Osteoblast (primary cell): ENCODE results near the gene ARHGAP23. TPM values are rescaled to one million over a fixed set of nuclear protein-coding genes. Genes with fewer than 3 reads are reported as not detected.

Experiments
- DNase-seq: peaks from one replicate; pipeline ENCODE4 v3.0.0; 2011; ENCODE audit warnings: low spot score, mixed read lengths; ENCODE audit not compliant: insufficient read length; ENCODE audit errors: missing footprints
- H2AFZ ChIP-seq: 2 replicates; pipeline ENCODE4 v1.6.0; 2011; ENCODE audit warnings: mild to moderate bottlenecking, low read length
- H3K27ac ChIP-seq: 2 replicates; pipeline ENCODE4 v1.5.1; 2011; ENCODE audit warnings: mild to moderate bottlenecking, low read depth, low read length, moderate library complexity
- H3K27me3 ChIP-seq: 2 replicates; pipeline ENCODE4 v1.6.0; 2012; ENCODE audit warnings: mild to moderate bottlenecking, control low read depth, inconsistent platforms, low read length, moderate library complexity; ENCODE audit not compliant: insufficient read depth
- H3K36me3 ChIP-seq: 2 replicates; pipeline ENCODE4 v1.5.1; 2011; ENCODE audit warnings: mild to moderate bottlenecking, low read length, control low read depth, moderate library complexity; ENCODE audit not compliant: insufficient read depth
- H3K4me1 ChIP-seq: 2 replicates; pipeline ENCODE4 v1.5.1; 2011; ENCODE audit warnings: mild to moderate bottlenecking, low read length, control low read depth, moderate library complexity; ENCODE audit not compliant: insufficient read depth
- H3K4me2 ChIP-seq: 2 replicates; pipeline ENCODE4 v1.6.0; 2011; ENCODE audit warnings: mild to moderate bottlenecking, low read length; ENCODE audit not compliant: insufficient read depth
- H3K4me3 ChIP-seq: fragments of 200-600 bp; sonication (generic); 3 replicates; pipeline ENCODE4 v1.5.1; 2012; ENCODE audit warnings: mild to moderate bottlenecking, low read length, inconsistent platforms; ENCODE audit not compliant: insufficient read depth
- H3K79me2 ChIP-seq: 2 replicates; pipeline ENCODE4 v1.6.0; 2012; ENCODE audit warnings: mild to moderate bottlenecking, low read length, control low read depth, inconsistent platforms; ENCODE audit not compliant: insufficient read depth
- H3K9me3 ChIP-seq: 2 replicates; pipeline ENCODE4 v1.5.1; 2011; ENCODE audit warnings: low read depth, low read length, control low read depth
- H4K20me1 ChIP-seq: 2 replicates; pipeline ENCODE4 v1.6.0; 2012; ENCODE audit warnings: mild to moderate bottlenecking, low read length, control low read depth; ENCODE audit not compliant: insufficient read depth
- CTCF ChIP-seq: IDR thresholded peaks from 2 replicates; pipeline ENCODE4 v1.5.1; 2011; ENCODE audit warnings: mild to moderate bottlenecking, low read depth, low read length, moderate library complexity; ENCODE audit errors: extremely low read depth
- total RNA-seq: library from RNA; depleted of rRNA; stranded (reverse); fragments of >200 nt; gene quantifications from 2 replicates; pipeline ENCODE4 v1.2.3, GENCODE V29; 2012

Gene ARHGAP23
- total RNA-seq, 1 donor: 47.0 TPM

- Histone ChIP-seq H3K79me2 (peaks cover 31% of the 10 kb centered on the region), H3K36me3 (no peaks in the 10 kb centered on the region), H2AFZ (no peak overlapping the region), H4K20me1 (peaks cover 9% of the 10 kb centered on the region), H3K27me3 (peaks cover 1% of the 10 kb centered on the region), H3K9me3 (no peaks in the 10 kb centered on the region), H3K4me2 (no peak overlapping the region), H3K4me1 (peaks cover 35% of the 10 kb centered on the region), H3K27ac (no peak overlapping the region), H3K4me3 (no peak overlapping the region)
- TF ChIP-seq CTCF: no peak
- DNase-seq: no peak
These were observed 3.2 kb upstream of the ARHGAP23 start for GRCh38 chr17:38425031-38425430.

- no peak overlapping the region for H3K27ac ChIP-seq
- DNase-seq: peak; percentile 83
- no peak for TF ChIP-seq CTCF
- H3K36me3 ChIP-seq: no peaks in the 10 kb centered on the region
- peaks cover 41% of the 10 kb centered on the region for H3K4me1 ChIP-seq
- H3K4me2 ChIP-seq: no peak overlapping the region
- peaks cover 38% of the 10 kb centered on the region for H3K79me2 ChIP-seq
- H4K20me1 ChIP-seq: peaks cover 16% of the 10 kb centered on the region
- H2AFZ ChIP-seq: peak overlapping the region; percentile 25
- no peaks in the 10 kb centered on the region for H3K9me3 ChIP-seq
- H3K27me3 ChIP-seq: no peaks in the 10 kb centered on the region
- H3K4me3 ChIP-seq: no peak overlapping the region
These were observed 2.5 kb upstream of the ARHGAP23 start for GRCh38 chr17:38425744-38426143.

- no peak for TF ChIP-seq CTCF
- H3K27ac ChIP-seq: no peak overlapping the region
- DNase-seq: peak; percentile 83
These were observed 1.8 kb upstream of the ARHGAP23 start for GRCh38 chr17:38426441-38426840.

GRCh38 chr17:38427160-38427949, 909 bp upstream of the ARHGAP23 start:
- H3K4me3 ChIP-seq: peak overlapping the region; percentile 91
- no peaks in the 10 kb centered on the region for H3K36me3 ChIP-seq
- H3K27me3 ChIP-seq: no peaks in the 10 kb centered on the region
- no peak for TF ChIP-seq CTCF
- H4K20me1 ChIP-seq: peaks cover 29% of the 10 kb centered on the region
- H2AFZ ChIP-seq: peak overlapping the region; percentile 87
- H3K4me2 ChIP-seq: peak overlapping the region; percentile 92
- peaks cover 30% of the 10 kb centered on the region for H3K4me1 ChIP-seq
- H3K79me2 ChIP-seq: peaks cover 54% of the 10 kb centered on the region
- DNase-seq: peak; percentile 80
- H3K27ac ChIP-seq: peak overlapping the region; percentile 84
- no peaks in the 10 kb centered on the region for H3K9me3 ChIP-seq

More at GRCh38 chr17:38426441-38426840, 1.8 kb upstream of the ARHGAP23 start:
- Histone ChIP-seq H3K27me3 (no peaks in the 10 kb centered on the region), H4K20me1 (peaks cover 22% of the 10 kb centered on the region), H3K4me3 (no peak overlapping the region), H3K36me3 (no peaks in the 10 kb centered on the region), H3K79me2 (peaks cover 45% of the 10 kb centered on the region), H3K4me2 (no peak overlapping the region), H3K9me3 (no peaks in the 10 kb centered on the region), H2AFZ (no peak overlapping the region), H3K4me1 (peaks cover 36% of the 10 kb centered on the region)
